IPS-15b (cell line): Measurements from ENCODE around the gene SPNS2.

Source experiments
- H3K27me3 ChIP-seq: one replicate; pipeline ENCODE4 v1.6.1; 2013; ENCODE audit warnings: low read length; ENCODE audit not compliant: control insufficient read depth, insufficient read depth
- H3K36me3 ChIP-seq: one replicate; pipeline ENCODE4 v1.6.1; 2013; ENCODE audit warnings: low read length; ENCODE audit not compliant: control insufficient read depth, insufficient read depth
- H3K4me1 ChIP-seq: one replicate; pipeline ENCODE4 v1.6.1; 2013; ENCODE audit warnings: mild to moderate bottlenecking, low read length; ENCODE audit not compliant: control insufficient read depth, insufficient read depth
- H3K4me3 ChIP-seq: one replicate; pipeline ENCODE4 v1.5.1; 2013; ENCODE audit warnings: low read depth, low read length
- H3K9ac ChIP-seq: one replicate; pipeline ENCODE4 v1.6.1; 2013; ENCODE audit warnings: low read depth, mild to moderate bottlenecking, low read length
- H3K9me3 ChIP-seq: one replicate; pipeline ENCODE4 v1.6.1; 2013; ENCODE audit warnings: mild to moderate bottlenecking, low read length; ENCODE audit not compliant: control insufficient read depth, insufficient read depth

Gene SPNS2

GRCh38 chr17:4499431-4500190, 930 bp downstream of the SPNS2 start:
- Histone ChIP-seq H3K9me3 (no peaks in the 10 kb centered on the region), H3K9ac (no peak overlapping the region), H3K4me1 (peaks cover 2% of the 10 kb centered on the region), H3K36me3 (no peaks in the 10 kb centered on the region), H3K4me3 (peak overlapping the region; percentile 69), H3K27me3 (peaks cover 38% of the 10 kb centered on the region)

GRCh38 chr17:4500191-4500571, 1.5 kb downstream of the SPNS2 start:
- no peaks in the 10 kb centered on the region for H3K36me3 ChIP-seq
- H3K9me3 ChIP-seq = no peaks in the 10 kb centered on the region
- no peak overlapping the region for H3K9ac ChIP-seq
- peaks cover 38% of the 10 kb centered on the region for H3K27me3 ChIP-seq
- peaks cover 2% of the 10 kb centered on the region for H3K4me1 ChIP-seq
- H3K4me3 ChIP-seq = peak overlapping the region; percentile 69

- Histone ChIP-seq H3K27me3 (peaks cover 38% of the 10 kb centered on the region), H3K36me3 (no peaks in the 10 kb centered on the region), H3K4me3 (no peak overlapping the region), H3K4me1 (peaks cover 2% of the 10 kb centered on the region), H3K9ac (no peak overlapping the region), H3K9me3 (no peaks in the 10 kb centered on the region)
These were observed 2.7 kb downstream of the SPNS2 start for GRCh38 chr17:4501295-4501949.

DNA sequence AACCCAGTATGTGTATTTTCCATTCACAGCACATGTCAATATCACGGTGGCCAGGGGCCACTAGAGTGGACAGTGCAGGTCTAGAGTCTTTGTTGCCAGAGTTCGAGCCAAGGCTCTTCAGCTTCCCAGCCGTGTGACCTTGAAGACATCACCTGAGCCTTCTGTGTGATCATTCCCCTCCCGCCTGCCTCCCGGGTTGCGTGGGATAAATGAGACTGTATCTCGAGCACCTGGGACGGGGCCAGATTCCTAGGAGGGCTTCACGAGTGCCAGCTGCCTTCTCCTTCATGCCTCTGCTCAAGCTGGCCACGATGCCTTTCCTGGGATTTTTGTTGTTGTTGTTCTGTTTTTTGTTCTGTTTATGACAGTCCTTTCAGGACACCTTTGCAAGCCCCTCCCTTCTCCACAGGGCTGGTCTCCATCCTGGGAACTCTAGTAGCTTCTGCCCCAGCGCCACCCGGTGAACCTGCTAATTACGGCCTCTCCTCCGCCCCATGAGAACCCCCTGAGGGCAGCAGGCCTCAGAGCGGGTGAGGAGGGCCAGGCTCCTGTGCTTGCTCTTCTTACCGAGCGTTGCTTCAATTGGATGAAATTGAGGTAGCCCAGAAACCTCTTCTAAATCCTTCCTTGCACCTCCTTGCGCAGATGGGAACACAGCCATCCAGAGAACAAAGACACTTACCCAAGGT, 3.9 kb downstream of the SPNS2 start:
- H3K4me1 ChIP-seq = peaks cover 2% of the 10 kb centered on the region

DNA sequence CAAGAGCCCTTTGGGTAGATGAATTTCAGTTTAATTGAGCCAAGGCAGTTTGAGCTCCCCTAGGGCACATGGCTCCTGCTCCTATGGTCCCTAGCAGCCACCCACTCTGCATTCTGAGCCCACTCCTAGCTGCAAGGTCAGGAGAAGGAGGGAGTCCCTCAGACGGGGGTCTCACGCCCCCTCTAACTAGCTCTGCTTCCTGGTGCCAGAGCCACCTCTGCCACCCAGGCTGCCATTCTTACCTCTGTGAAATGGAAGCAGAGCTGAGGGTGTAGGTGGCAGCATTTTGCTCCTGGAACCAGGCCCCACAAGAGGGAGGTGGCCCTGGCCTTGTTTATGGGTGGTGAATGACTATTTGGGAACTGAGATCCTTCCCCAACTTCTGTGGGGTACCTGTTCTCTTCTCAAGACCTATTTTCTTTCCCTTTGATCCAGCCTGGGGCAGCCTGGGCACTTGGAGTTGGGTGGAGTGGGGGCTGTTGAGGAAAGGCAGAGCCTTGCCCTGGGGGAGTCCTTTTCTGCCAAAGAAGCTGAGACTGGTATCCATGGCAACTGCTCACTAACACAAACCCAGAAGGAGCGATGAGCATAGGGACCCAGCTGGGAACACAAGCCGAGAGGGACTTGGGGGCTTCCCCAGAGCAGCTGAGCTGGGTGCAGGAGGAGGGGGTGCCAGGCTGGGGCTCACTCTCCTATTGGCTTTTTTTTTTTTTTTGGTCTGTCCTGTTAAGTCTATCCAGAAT, 4.8 kb downstream of the SPNS2 start:
- Histone ChIP-seq H3K4me3 (no peak overlapping the region), H3K27me3 (peaks cover 24% of the 10 kb centered on the region), H3K9ac (no peak overlapping the region)

More for the DNA sequence above, 3.9 kb downstream of the SPNS2 start:
- Histone ChIP-seq H3K27me3 (peaks cover 32% of the 10 kb centered on the region), H3K4me3 (no peak overlapping the region), H3K9ac (no peak overlapping the region), H3K36me3 (no peaks in the 10 kb centered on the region), H3K9me3 (no peaks in the 10 kb centered on the region)

GRCh38 chr17:4504188-4504587, 5.5 kb downstream of the SPNS2 start:
- no peak overlapping the region for H3K9ac ChIP-seq
- H3K4me1 ChIP-seq = peaks cover 2% of the 10 kb centered on the region
- H3K4me3 ChIP-seq = no peak overlapping the region
- no peaks in the 10 kb centered on the region for H3K36me3 ChIP-seq
- H3K9me3 ChIP-seq = no peaks in the 10 kb centered on the region
- peaks cover 24% of the 10 kb centered on the region for H3K27me3 ChIP-seq

More for the DNA sequence above, 4.8 kb downstream of the SPNS2 start:
- Histone ChIP-seq H3K36me3 (no peaks in the 10 kb centered on the region), H3K9me3 (no peaks in the 10 kb centered on the region), H3K4me1 (peaks cover 2% of the 10 kb centered on the region)

DNA sequence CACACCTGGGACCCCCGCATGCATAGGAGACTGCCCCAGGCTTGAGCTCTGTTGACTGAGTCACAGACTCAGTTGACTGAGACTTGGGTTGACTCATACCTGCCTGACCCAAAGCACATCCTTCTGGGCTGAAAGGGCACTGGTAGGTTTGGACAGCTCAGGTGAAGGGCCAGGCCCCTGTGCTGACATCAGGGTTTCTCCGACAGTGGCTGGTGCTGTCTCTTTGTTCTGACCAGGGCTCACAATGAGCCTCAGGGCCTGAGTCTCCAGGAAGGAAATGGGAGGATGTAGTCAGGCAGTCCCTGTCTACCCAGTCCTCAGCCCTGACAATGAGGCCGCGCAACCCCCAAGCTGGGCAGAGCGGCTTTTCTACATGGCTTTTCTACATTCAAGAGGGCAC, 6.5 kb downstream of the SPNS2 start:
- no peak overlapping the region for H3K9ac ChIP-seq
- no peak overlapping the region for H3K4me3 ChIP-seq
- H3K9me3 ChIP-seq = no peaks in the 10 kb centered on the region
- H3K36me3 ChIP-seq = no peaks in the 10 kb centered on the region
- H3K27me3 ChIP-seq = peaks cover 14% of the 10 kb centered on the region
- H3K4me1 ChIP-seq = peaks cover 2% of the 10 kb centered on the region

- Histone ChIP-seq H3K27me3 (peaks cover 4% of the 10 kb centered on the region), H3K9ac (no peak overlapping the region), H3K4me3 (no peak overlapping the region), H3K9me3 (no peaks in the 10 kb centered on the region), H3K4me1 (peaks cover 2% of the 10 kb centered on the region), H3K36me3 (no peaks in the 10 kb centered on the region)
These were observed 7.6 kb downstream of the SPNS2 start for GRCh38 chr17:4506175-4506813.

- Histone ChIP-seq H3K36me3 (no peaks in the 10 kb centered on the region), H3K27me3 (no peaks in the 10 kb centered on the region), H3K9me3 (no peaks in the 10 kb centered on the region), H3K4me1 (peaks cover 2% of the 10 kb centered on the region), H3K9ac (no peak overlapping the region), H3K4me3 (no peak overlapping the region)
These were observed 8.2 kb downstream of the SPNS2 start for GRCh38 chr17:4506892-4507291.

DNA sequence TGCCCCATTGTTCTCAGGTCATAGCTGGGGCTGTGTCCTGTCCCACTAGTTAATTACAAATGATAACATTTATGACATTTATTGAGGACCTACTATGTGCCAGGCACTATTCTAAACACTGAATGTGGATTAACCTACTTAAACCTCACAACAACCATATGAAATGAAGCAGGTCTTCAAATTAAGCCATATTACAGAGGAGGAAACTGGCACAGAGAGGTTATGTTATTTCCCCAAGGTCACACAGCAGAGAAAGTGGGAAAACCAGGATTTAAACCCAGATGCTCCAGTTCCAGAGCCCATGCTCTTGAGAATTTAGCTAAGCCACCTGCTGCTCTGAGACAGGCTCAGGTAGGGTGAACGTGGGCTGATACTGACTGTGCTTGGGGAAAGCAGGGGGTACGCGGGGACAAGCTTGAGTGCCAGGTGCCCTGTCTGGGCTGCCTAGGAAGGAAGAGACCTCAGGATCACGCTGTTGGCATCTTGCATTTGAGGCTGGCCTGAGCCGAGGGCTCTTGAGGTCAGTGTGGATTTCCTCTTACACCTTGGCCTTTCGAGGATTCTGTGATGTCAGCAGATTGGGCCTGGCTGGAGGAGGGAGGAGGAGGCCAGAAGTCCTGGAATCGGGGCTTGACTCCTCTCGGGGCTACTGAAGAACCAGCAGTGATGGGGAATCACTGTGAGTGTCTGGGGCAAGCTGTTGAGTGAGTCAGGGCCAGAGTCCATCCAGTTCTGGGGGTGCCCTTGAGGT, 8.9 kb downstream of the SPNS2 start:
- Histone ChIP-seq H3K27me3 (no peaks in the 10 kb centered on the region), H3K36me3 (no peaks in the 10 kb centered on the region), H3K4me1 (peaks cover 2% of the 10 kb centered on the region), H3K4me3 (no peak overlapping the region), H3K9me3 (no peaks in the 10 kb centered on the region), H3K9ac (no peak overlapping the region)
